ENCODE data around the gene ATPAF2. TPM values are rescaled to one million over a fixed set of nuclear protein-coding genes. Genes with fewer than 3 reads are reported as not detected.
A peak's percentile ranks its signal among the peaks of the same experiment; 100 is the strongest.

ATPAF2 gene
- total RNA-seq, 4 donors from 2014 or later: 28.1 to 40.1 (median 36.7) TPM

GRCh38 chr17:18018411-18018921 is 20.5 kb downstream of the ATPAF2 start:
- Histone ChIP-seq H3K4me3 (replicated peaks in 1 of 3) (no peak overlapping the region), H3K27me3 (no peaks in the 10 kb centered on the region), H3K4me1 (peaks cover 17 to 31% of the 10 kb centered on the region in 2 donors), H3K9me3 (no peaks in the 10 kb centered on the region), H3K36me3 (no peaks in the 10 kb centered on the region), H3K27ac (peak overlapping the region; percentile 39 to 74 (median 59))
- 70 to 85% methylated on average over 10 to 15 of the region's 15 CpGs for WGBS, 2 donors
- peak; percentile 32 to 59 for DNase-seq
- intact Hi-C loops (cut with DNase I): no loop called here
- no peak for TF ChIP-seq CTCF (IDR thresholded peaks at IDR 0.05)
- no peak for TF ChIP-seq POLR2A (IDR thresholded peaks at IDR 0.05)

- Histone ChIP-seq H3K27ac (peak overlapping the region; percentile 39 to 74 (median 59)), H3K27me3 (no peaks in the 10 kb centered on the region), H3K4me1 (peaks cover 17 to 31% of the 10 kb centered on the region in 2 donors), H3K9me3 (no peaks in the 10 kb centered on the region), H3K4me3 (replicated peaks in 1 of 3) (no peak overlapping the region), H3K36me3 (no peaks in the 10 kb centered on the region)
- 38 to 65% methylated on average over 3 of the region's 3 CpGs for WGBS, 2 donors
- intact Hi-C loops (cut with DNase I): no loop called here
- no peak for DNase-seq
- TF ChIP-seq CTCF (IDR thresholded peaks at IDR 0.05): no peak
- no peak for TF ChIP-seq POLR2A (IDR thresholded peaks at IDR 0.05)
Measured at GRCh38 chr17:18017958-18018357, 21.0 kb downstream of the ATPAF2 start.

- no peaks in the 10 kb centered on the region for H3K27me3 ChIP-seq
- TF ChIP-seq POLR2A (IDR thresholded peaks at IDR 0.05) (no peak), CTCF (IDR thresholded peaks at IDR 0.05) (no peak)
- H3K9me3 ChIP-seq: no peaks in the 10 kb centered on the region
- 92 to 96% methylated on average over 12 of the region's 12 CpGs for WGBS, 2 donors
- peak overlapping the region in 1 of 3 donors; percentile 59 for H3K27ac ChIP-seq
- H3K4me1 ChIP-seq: peaks cover 17 to 31% of the 10 kb centered on the region in 2 donors
- intact Hi-C loops (cut with DNase I): no loop called here
- H3K4me3 ChIP-seq (replicated peaks in 1 of 3): no peak overlapping the region
- DNase-seq: no peak
- no peaks in the 10 kb centered on the region for H3K36me3 ChIP-seq
Measured at GRCh38 chr17:18016426-18016825, 22.5 kb downstream of the ATPAF2 start.

GRCh38 chr17:18015593-18015992 is 23.4 kb downstream of the ATPAF2 start:
- no peak for TF ChIP-seq CTCF (IDR thresholded peaks at IDR 0.05)
- Histone ChIP-seq H3K4me3 (replicated peaks in 1 of 3) (no peak overlapping the region), H3K4me1 (peaks cover 17 to 31% of the 10 kb centered on the region in 2 donors), H3K27ac (no peak overlapping the region), H3K27me3 (no peaks in the 10 kb centered on the region), H3K9me3 (no peaks in the 10 kb centered on the region), H3K36me3 (no peaks in the 10 kb centered on the region)
- DNase-seq: no peak
- intact Hi-C loops (cut with DNase I): no loop called here
- 93 to 95% methylated on average over 5 of the region's 5 CpGs for WGBS, 2 donors

- Histone ChIP-seq H3K27ac (peak overlapping the region in 1 of 3 donors; percentile 49), H3K36me3 (no peaks in the 10 kb centered on the region), H3K9me3 (no peaks in the 10 kb centered on the region), H3K27me3 (no peaks in the 10 kb centered on the region), H3K4me3 (replicated peaks in 1 of 3) (no peak overlapping the region), H3K4me1 (peaks cover 17 to 24% of the 10 kb centered on the region in 2 donors)
- WGBS, 2 donors: 95 to 96% methylated on average over 6 of the region's 6 CpGs
- DNase-seq: no peak
- no peak for TF ChIP-seq CTCF (IDR thresholded peaks at IDR 0.05)
- no peak for TF ChIP-seq POLR2A (IDR thresholded peaks at IDR 0.05)
- intact Hi-C loops (cut with DNase I): no loop called here
Measured at GRCh38 chr17:18014006-18014405, 25.0 kb downstream of the ATPAF2 start.
